Prostate gland (tissue), 2 donors: ENCODE measurements around the gene PASK.

ENCODE experiments used
- CTCF ChIP-seq, 4 experiments: fragments of 200-600 bp in 2 of 4; fragments of 450-650 bp in 2 of 4; sonication (generic) in 2 of 4; IDR thresholded peaks; 1 replicate in 3 of 4; 2 replicates in 1 of 4; pipeline ENCODE4 v1.5.1; 2016 to 2019; ENCODE audit warnings: antibody characterized with exemption in 4 of 4, mild to moderate bottlenecking in 2 of 4, moderate library complexity in 2 of 4
- POLR2A ChIP-seq: fragments of 450-650 bp; IDR thresholded peaks from one replicate; pipeline ENCODE4 v1.6.1; 2016; ENCODE audit warnings: antibody characterized with exemption, mild to moderate bottlenecking

GRCh38 chr2:241193271-241193670 lies 44.0 kb upstream of the PASK start:
- TF ChIP-seq CTCF (IDR thresholded peaks at IDR 0.05) (no peak), POLR2A (no peak)
